GM12878 (cell line): ENCODE measurements around the gene IPP. TPM values are rescaled to one million over a fixed set of nuclear protein-coding genes. Genes with fewer than 3 reads are reported as not detected.

ENCODE experiments used
- ATAC-seq: fragments of 200-7000 bp; cut with Tn5 transposase; 3 replicates; pipeline ENCODE4 v1.9.1; 2020; ENCODE audit warnings: mild to moderate bottlenecking, moderate library complexity
- BruUV-seq: library from RNA; stranded (reverse); fragments of 400-500 nt; replicated peaks from 2 replicates; lab custom pipeline; 2021; lab: Mats Ljungman, UMichigan
- CTCF ChIA-PET: fragments of 300-600 bp; sonication (Branson Sonifier 250); formaldehyde crosslinking; extraction: SDS; loops from one replicate; lab custom pipeline; 2021; ENCODE audit warnings: inconsistent platforms; lab: Yijun Ruan, JAX
- POLR2A ChIA-PET: fragments of 350-600 bp; formaldehyde crosslinking; extraction: SDS; loops from one replicate; lab custom pipeline; 2021; ENCODE audit warnings: inconsistent platforms; lab: Charles Lee
- RAD21 ChIA-PET: fragments of 300-600 bp; sonication (Branson Sonifier 250); formaldehyde crosslinking; loops from one replicate; lab custom pipeline; 2023; ENCODE audit warnings: antibody characterized with exemption; ENCODE audit not compliant: unreplicated experiment; lab: Charles Lee
- SMC1A ChIA-PET: fragments of 300-600 bp; sonication (Branson Sonifier 250); formaldehyde crosslinking; loops from one replicate; lab custom pipeline; 2023; ENCODE audit not compliant: unreplicated experiment, uncharacterized antibody; lab: Charles Lee
- DNase-seq: peaks from one replicate; pipeline ENCODE4 v3.0.0-alpha.2; 2011; ENCODE audit warnings: low read depth, low spot score
- FAIRE-seq: peaks from 3 replicates; lab custom pipeline; 2011; peaks lifted over from hg19 to GRCh38; lab: Jason Lieb, UNC
- H2AFZ ChIP-seq: 2 replicates; pipeline ENCODE4 v1.6.0; 2011; ENCODE audit warnings: low read depth, low read length, control low read depth; ENCODE audit not compliant: control insufficient read depth
- H3K27ac ChIP-seq: 2 replicates; pipeline ENCODE4 v1.5.1; 2011; ENCODE audit warnings: control low read depth; ENCODE audit not compliant: control insufficient read depth, insufficient read depth
- H3K27me3 ChIP-seq, 2 experiments: replicated peaks in 1 of 2; 2 replicates each; pipeline versions ENCODE4 v1.6.0 to v1.6.1; 2011; ENCODE audit warnings: low read length in 1 of 2; ENCODE audit not compliant: control insufficient read depth in 2 of 2, insufficient read depth in 2 of 2
- H3K36me3 ChIP-seq, 2 experiments: 2 replicates each; pipeline ENCODE4 v1.5.1; 2011; ENCODE audit warnings: low read length in 1 of 2; ENCODE audit not compliant: control insufficient read depth in 2 of 2, insufficient read depth in 2 of 2
- H3K4me1 ChIP-seq: 2 replicates; pipeline ENCODE4 v1.6.1; 2011; ENCODE audit warnings: mild to moderate bottlenecking, low read length, moderate library complexity, mixed read lengths; ENCODE audit not compliant: control insufficient read depth, insufficient read depth
- H3K4me2 ChIP-seq: 2 replicates; pipeline ENCODE4 v1.6.0; 2011; ENCODE audit warnings: control low read depth; ENCODE audit not compliant: control insufficient read depth, insufficient read depth
- H3K4me3 ChIP-seq: fragments of 200-600 bp; sonication (generic); 2 replicates; pipeline ENCODE4 v1.5.1; 2016
- H3K79me2 ChIP-seq: 2 replicates; pipeline ENCODE4 v1.6.0; 2011; ENCODE audit warnings: low read length; ENCODE audit not compliant: control insufficient read depth, insufficient read depth
- H3K9ac ChIP-seq: 2 replicates; pipeline ENCODE4 v1.8.0; 2011; ENCODE audit warnings: low read length, control low read depth, mixed read lengths; ENCODE audit not compliant: control insufficient read depth, insufficient read depth
- H3K9me3 ChIP-seq: replicated peaks from 3 replicates; pipeline ENCODE4 v1.5.1; 2011; ENCODE audit warnings: mild to moderate bottlenecking, low read length; ENCODE audit not compliant: control insufficient read depth, insufficient read depth
- H4K20me1 ChIP-seq: 2 replicates; pipeline ENCODE4 v1.6.0; 2011; ENCODE audit not compliant: control insufficient read depth, insufficient read depth
- CREB1 ChIP-seq: IDR thresholded peaks from 2 replicates; pipeline ENCODE4 v1.6.1; 2012; ENCODE audit warnings: low read depth, mild to moderate bottlenecking, inconsistent platforms
- EGR1 ChIP-seq, 2 experiments: IDR thresholded peaks; 1 replicate in 1 of 2; 2 replicates in 1 of 2; pipeline ENCODE4 v1.6.1; 2011 to 2012; ENCODE audit warnings: low read depth in 2 of 2, low read length in 2 of 2, borderline replicate concordance in 1 of 2, mild to moderate bottlenecking in 1 of 2, moderate library complexity in 1 of 2
- POLR2AphosphoS2 ChIP-seq: IDR thresholded peaks from 2 replicates; pipeline ENCODE4 v1.6.1; 2011; ENCODE audit warnings: low read depth, mild to moderate bottlenecking, low read length, improper control_type of control experiment, moderate library complexity
- SMAD5 ChIP-seq: IDR thresholded peaks from 2 replicates; pipeline ENCODE4 v1.6.1; 2016; ENCODE audit warnings: antibody characterized with exemption, low read depth
- SMARCA5 ChIP-seq: fragments of 450-650 bp; IDR thresholded peaks from 2 replicates; pipeline ENCODE4 v1.6.1; 2017; ENCODE audit warnings: mild to moderate bottlenecking
- SP1 ChIP-seq: IDR thresholded peaks from one replicate; pipeline ENCODE4 v1.6.1; 2011; ENCODE audit warnings: low read depth, low read length
- SUPT20H ChIP-seq: IDR thresholded peaks from 2 replicates; pipeline ENCODE4 v1.6.1; 2011; ENCODE audit warnings: low read depth, mild to moderate bottlenecking, low read length, moderate library complexity, borderline replicate concordance; ENCODE audit not compliant: control insufficient read depth
- YBX1 ChIP-seq: fragments of 450-650 bp; IDR thresholded peaks from 2 replicates; pipeline ENCODE4 v1.6.1; 2016; ENCODE audit warnings: antibody characterized with exemption
- ZNF207 ChIP-seq: fragments of 450-650 bp; IDR thresholded peaks from 2 replicates; pipeline ENCODE4 v1.6.1; 2014; ENCODE audit warnings: antibody characterized with exemption, mild to moderate bottlenecking, borderline replicate concordance
- ZNF622 ChIP-seq: fragments of 450-650 bp; IDR thresholded peaks from 2 replicates; pipeline ENCODE4 v1.6.1; 2017; ENCODE audit warnings: mild to moderate bottlenecking, inconsistent platforms
- WGBS: methylation state at CpG from one replicate; pipeline ENCODE4 v1.1.6; 2016; ENCODE audit warnings: low lambda C conversion rate; ENCODE audit not compliant: insufficient replicate concordance, insufficient coverage; ENCODE audit errors: missing lambda C conversion rate; 5-methylcytosine and 5-hydroxymethylcytosine counted together
- in situ Hi-C: fragments of 300-500 bp; cut with MboI; formaldehyde crosslinking; loops from 9 replicates; pipeline ENCODE4 v1.14.3; 2018; ENCODE audit warnings: mixed read lengths
- intact Hi-C: fragments of 100-400 bp; cut with micrococcal nuclease; formaldehyde crosslinking; loops from one replicate; pipeline ENCODE4 v1.14.2; 2022; ENCODE audit not compliant: unreplicated experiment
- polyA plus RNA-seq, 11 experiments: library from polyadenylated mRNA; depleted of rRNA in 4 of 11; unstranded in 6 of 11; stranded (reverse) in 5 of 11; fragments of >200 nt; fragmentation: Nextera tagmentation in 4 of 11; fragmentation: Illumina TruSeq in 1 of 11; extraction: Ambion mirVana in 4 of 11; extraction: Trizol in 1 of 11; gene quantifications; 1 replicate in 1 of 11; 2 replicates in 10 of 11; pipeline versions ENCODE4 v1.2.1 to v1.2.3, GENCODE V29; 2011 to 2016; ENCODE audit warnings: inconsistent platforms in 2 of 11, missing spikeins in 2 of 11, low read depth in 1 of 11
- total RNA-seq, 4 experiments: library from RNA; depleted of rRNA in 3 of 4; stranded (reverse); fragments of >200 nt in 3 of 4; fragmentation: Illumina TruSeq in 1 of 4; extraction: Trizol in 1 of 4; gene quantifications; 2 replicates each; pipeline versions ENCODE4 v1.2.1 to v1.2.3, GENCODE V29; 2013 to 2021

The IPP gene
- total and polyA plus RNA-seq, 10 of the 15 experiments (the other 5 are each of a cell fraction or from before 2014, with no cell fraction given): 4.7 to 15.0 (median 10.4) TPM

- Histone ChIP-seq H3K79me2 (no peaks in the 10 kb centered on the region), H3K9me3 (no peaks in the 10 kb centered on the region), H2AFZ (no peak overlapping the region), H3K36me3 (no peaks in the 10 kb centered on the region), H3K4me3 (no peak overlapping the region), H3K27ac (no peak overlapping the region), H3K27me3 (no peaks in the 10 kb centered on the region), H4K20me1 (no peaks in the 10 kb centered on the region), H3K9ac (no peak overlapping the region), H3K4me1 (no peaks in the 10 kb centered on the region; the same call in 1 of the 2 replicates), H3K4me2 (no peak overlapping the region)
- DNase-seq: no peak
- CTCF ChIA-PET: interaction anchor here (0.7 kb wide), 1 partner anchor 17 kb away, joined by 3 read pairs; no protein-coding TSS in a partner anchor
- BruUV-seq: no TSS peak
- no peak for ATAC-seq
- in situ Hi-C loops: no loop called here
- 14% methylated on average over 2 of the region's 2 CpGs for WGBS
- RAD21 ChIA-PET: no interaction called here
- POLR2A ChIA-PET: interaction anchor here (0.7 kb wide), 1 partner anchor 205 kb away, joined by 5 read pairs; no protein-coding TSS in a partner anchor
- intact Hi-C loops: no loop called here
- FAIRE-seq: no peak
- SMC1A ChIA-PET: interaction anchor here (0.7 kb wide), 1 partner anchor 152 kb away, joined by 5 read pairs; no protein-coding TSS in a partner anchor
- TF ChIP-seq POLR2AphosphoS2 (no peak), ZNF622 (no peak), YBX1 (no peak), EGR1 (IDR thresholded peaks at IDR 0.05; ENCODE audit: borderline replicate concordance in 1 of 2, low read depth in 2 of 2, low read length in 2 of 2) (no peak), SP1 (no peak), CREB1 (no peak), SMAD5 (no peak), SUPT20H (no peak), SMARCA5 (no peak), ZNF207 (no peak)
Measured at GRCh38 chr1:45789601-45790000, 39.1 kb upstream of the IPP start.
